GM23338 (cell line): Measurements from ENCODE around the gene HOATZ. TPM values are rescaled to one million over a fixed set of nuclear protein-coding genes. Genes with fewer than 3 reads are reported as not detected.
A peak's percentile ranks its signal among the peaks of the same experiment; 100 is the strongest.

Experiments
- ATAC-seq: fragments of 200-7000 bp; cut with Tn5 transposase; 3 replicates; pipeline ENCODE4 v1.9.1; 2020
- DNase-seq: peaks from one replicate; pipeline ENCODE4 v3.0.0-alpha.2; 2015; ENCODE audit warnings: low spot score
- H2AFZ ChIP-seq: fragments of 200-600 bp; sonication (generic); 2 replicates; pipeline ENCODE4 v1.8.0; 2016; ENCODE audit warnings: antibody characterized with exemption, mild to moderate bottlenecking, moderate library complexity
- H3F3A ChIP-seq: fragments of 200-600 bp; sonication (generic); replicated peaks from 2 replicates; pipeline ENCODE4 v1.8.0; 2017; ENCODE audit warnings: antibody characterized with exemption, mixed run types, low read depth
- H3K27ac ChIP-seq: fragments of 200-600 bp; sonication (generic); 2 replicates; pipeline ENCODE4 v1.6.1; 2016; ENCODE audit warnings: low read depth
- H3K27me3 ChIP-seq: fragments of 200-600 bp; sonication (generic); 2 replicates; pipeline ENCODE4 v1.8.0; 2016; ENCODE audit warnings: mild to moderate bottlenecking, mixed run types, moderate library complexity; ENCODE audit not compliant: insufficient read depth
- H3K36me3 ChIP-seq: fragments of 200-600 bp; sonication (generic); 2 replicates; pipeline ENCODE4 v1.8.0; 2016; ENCODE audit warnings: mild to moderate bottlenecking; ENCODE audit not compliant: insufficient read depth
- H3K4me1 ChIP-seq: fragments of 200-600 bp; sonication (generic); 2 replicates; pipeline ENCODE4 v1.8.0; 2016; ENCODE audit warnings: mild to moderate bottlenecking, moderate library complexity; ENCODE audit not compliant: insufficient read depth
- H3K4me2 ChIP-seq: fragments of 200-600 bp; sonication (generic); 2 replicates; pipeline ENCODE4 v1.7.1; 2017; ENCODE audit warnings: mixed run types
- H3K4me3 ChIP-seq: fragments of 200-600 bp; sonication (generic); 2 replicates; pipeline ENCODE4 v1.6.1; 2016; ENCODE audit warnings: mixed run types
- H3K79me2 ChIP-seq: fragments of 200-600 bp; sonication (generic); replicated peaks from 2 replicates; pipeline ENCODE4 v1.8.0; 2017; ENCODE audit warnings: mild to moderate bottlenecking; ENCODE audit not compliant: insufficient read depth
- H3K9me2 ChIP-seq: fragments of 200-600 bp; sonication (generic); 2 replicates; pipeline ENCODE4 v1.8.0; 2017; ENCODE audit not compliant: insufficient read depth
- H4K20me1 ChIP-seq: fragments of 200-600 bp; sonication (generic); replicated peaks from 2 replicates; pipeline ENCODE4 v1.8.0; 2017; ENCODE audit warnings: mild to moderate bottlenecking; ENCODE audit not compliant: insufficient read depth
- H3K27ac Mint-ChIP-seq: 2 replicates; pipeline ENCODE4 v1.8.0; 2020; ENCODE audit warnings: inconsistent platforms, mild to moderate bottlenecking, moderate library complexity, mixed read lengths
- H3K27me3 Mint-ChIP-seq: 3 replicates; pipeline ENCODE4 v1.8.0; 2022; ENCODE audit warnings: low read depth, mild to moderate bottlenecking, moderate library complexity, mixed read lengths, inconsistent platforms; ENCODE audit not compliant: insufficient read depth, poor library complexity
- H3K36me3 Mint-ChIP-seq: 3 replicates; pipeline ENCODE4 v1.8.0; 2021; ENCODE audit warnings: low read depth, mild to moderate bottlenecking, inconsistent platforms, moderate library complexity, mixed read lengths
- H3K4me1 Mint-ChIP-seq: 3 replicates; pipeline ENCODE4 v1.8.0; 2020; ENCODE audit warnings: mild to moderate bottlenecking, inconsistent platforms, mixed read lengths
- H3K4me3 Mint-ChIP-seq: 3 replicates; pipeline ENCODE4 v1.8.0; 2021; ENCODE audit warnings: moderate library complexity, mild to moderate bottlenecking, inconsistent platforms, mixed read lengths
- H3K9me3 Mint-ChIP-seq: 3 replicates; pipeline ENCODE4 v1.8.0; 2020; ENCODE audit warnings: moderate library complexity, mild to moderate bottlenecking, inconsistent platforms, mixed read lengths
- CREB1 ChIP-seq: fragments of 250-450 bp; sonication (Bioruptor Pico); IDR thresholded peaks from 2 replicates; pipeline ENCODE4 v1.5.0; 2020; ENCODE audit warnings: low read depth, mild to moderate bottlenecking, moderate library complexity
- ETS1 ChIP-seq: IDR thresholded peaks from 2 replicates; pipeline ENCODE4 v1.6.1; 2016; ENCODE audit warnings: antibody characterized with exemption
- EZH2 ChIP-seq: fragments of 200-600 bp; sonication (generic); IDR thresholded peaks from one replicate; pipeline ENCODE4 v1.8.0; 2017; ENCODE audit warnings: antibody characterized with exemption, mild to moderate bottlenecking, low read depth; ENCODE audit not compliant: unreplicated experiment
- EZH2phosphoT487 ChIP-seq: fragments of 200-600 bp; sonication (generic); IDR thresholded peaks from one replicate; pipeline ENCODE4 v1.8.1; 2018; ENCODE audit warnings: antibody characterized with exemption; ENCODE audit not compliant: unreplicated experiment
- JUNB ChIP-seq: IDR thresholded peaks from one replicate; pipeline ENCODE4 v1.6.1; 2016; ENCODE audit warnings: antibody characterized with exemption; ENCODE audit not compliant: unreplicated experiment
- NANOG ChIP-seq: IDR thresholded peaks from 2 replicates; pipeline ENCODE4 v1.6.1; 2016; ENCODE audit warnings: antibody characterized with exemption, borderline replicate concordance
- POLR2AphosphoS5 ChIP-seq: IDR thresholded peaks from 2 replicates; pipeline ENCODE4 v1.6.1; 2016; ENCODE audit warnings: antibody characterized with exemption, low read depth
- ZNF114 ChIP-seq: fragments of 250-450 bp; sonication (Bioruptor Pico); IDR thresholded peaks from 2 replicates; pipeline ENCODE4 v1.5.0; 2020; ENCODE audit warnings: mild to moderate bottlenecking, moderate library complexity
- ZNF331 ChIP-seq: fragments of 250-450 bp; sonication (Bioruptor Pico); IDR thresholded peaks from 2 replicates; pipeline ENCODE4 v1.5.0; 2020; ENCODE audit warnings: low read depth, mild to moderate bottlenecking, moderate library complexity
- polyA plus RNA-seq: library from polyadenylated mRNA; unstranded; fragments of >200 nt; fragmentation: Nextera tagmentation; extraction: Ambion mirVana; gene quantifications from 2 replicates; pipeline ENCODE4 v1.2.1, GENCODE V29; 2016
- total RNA-seq: library from RNA; depleted of rRNA; stranded (reverse); fragments of >200 nt; shearing (Covaris generic); gene quantifications from 2 replicates; pipeline ENCODE4 v1.2.3, GENCODE V29; 2014
- TF ChIP-seq, protein P1 (sequence below), 2 experiments: fragments of 200-600 bp in 1 of 2; sonication (generic) in 1 of 2; conservative IDR thresholded peaks; 2 replicates each; pipeline versions ENCODE4 v1.5.1 to v1.6.1; 2016 to 2017; ENCODE audit warnings: antibody characterized with exemption in 2 of 2, low read depth in 2 of 2, mild to moderate bottlenecking in 2 of 2, moderate library complexity in 1 of 2
- TF ChIP-seq, protein P2 (sequence below): IDR thresholded peaks from one replicate; pipeline ENCODE4 v1.6.1; 2018; ENCODE audit warnings: antibody characterized with exemption; ENCODE audit not compliant: unreplicated experiment

Gene HOATZ
- total and polyA plus RNA-seq, 2 experiments from 2014 or later = not detected

DNA sequence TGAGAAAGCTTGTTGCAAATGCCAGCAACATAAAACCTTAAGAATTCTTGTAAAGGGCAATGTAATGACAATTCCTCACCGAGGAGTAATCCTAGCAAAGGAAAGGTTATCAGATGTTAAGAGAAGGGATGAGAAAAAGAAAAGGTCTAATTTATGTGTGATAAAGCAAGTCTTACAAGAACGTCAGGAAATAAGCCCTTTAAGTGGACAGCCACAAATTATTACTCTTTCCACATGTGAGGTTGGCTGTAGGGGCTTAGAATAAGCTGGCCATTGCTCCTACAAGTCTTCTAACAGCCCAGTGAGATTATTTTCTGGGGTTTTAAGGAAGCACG lies 35.3 kb downstream of the HOATZ start:
- Histone ChIP-seq H3K79me2 (no peaks in the 10 kb centered on the region), H4K20me1 (0 out of 2 replicates have a peak, but pooled peaks cover 2% of the 10 kb centered on the region), H3K4me3 (no peak overlapping the region), H3K4me1 (peaks cover 23% of the 10 kb centered on the region), H3K27me3 (no peaks in the 10 kb centered on the region), H3K9me2 (no peaks in the 10 kb centered on the region), H3K27ac (no peak overlapping the region), H2AFZ (no peak overlapping the region), H3K4me2 (peak overlapping the region; percentile 58), H3F3A (0 out of 2 replicates have a peak, but pooled peaks cover 3% of the 10 kb centered on the region), H3K36me3 (no peaks in the 10 kb centered on the region)
- H3K36me3 Mint-ChIP-seq = 0 out of 3 replicates have a peak, but pooled peaks cover 2% of the 10 kb centered on the region
- TF ChIP-seq NANOG (no peak), ZNF114 (CRISPR knock-in tag) (no peak), JUNB (no peak), EZH2phosphoT487 (no peak), EZH2 (no peak)
- 0 out of 3 replicates have a peak, but pooled peaks cover 1% of the 10 kb centered on the region for H3K9me3 Mint-ChIP-seq
- H3K27me3 Mint-ChIP-seq = no peaks in the 10 kb centered on the region
- DNase-seq = no peak
- no peak overlapping the region for H3K4me3 Mint-ChIP-seq
- H3K4me1 Mint-ChIP-seq = peaks cover 22% of the 10 kb centered on the region
- no peak for ATAC-seq
- H3K27ac Mint-ChIP-seq = no peak overlapping the region

GRCh38 chr11:111550258-111550657 lies 35.7 kb downstream of the HOATZ start:
- 0 out of 2 replicates have a peak, but pooled peaks cover 3% of the 10 kb centered on the region for H3F3A ChIP-seq
- no peaks in the 10 kb centered on the region for H3K36me3 ChIP-seq
- no peak overlapping the region for H3K4me3 ChIP-seq
- H2AFZ ChIP-seq = no peak overlapping the region
- no peaks in the 10 kb centered on the region for H3K27me3 ChIP-seq
- Mint-ChIP-seq H3K4me1 (peaks cover 22% of the 10 kb centered on the region), H3K9me3 (peaks cover 5% of the 10 kb centered on the region), H3K36me3 (peaks cover 6% of the 10 kb centered on the region), H3K27me3 (no peaks in the 10 kb centered on the region), H3K4me3 (no peak overlapping the region), H3K27ac (no peak overlapping the region)
- H3K9me2 ChIP-seq = no peaks in the 10 kb centered on the region
- ATAC-seq = no peak
- no peak overlapping the region for H3K27ac ChIP-seq
- H4K20me1 ChIP-seq = 0 out of 2 replicates have a peak, but pooled peaks cover 2% of the 10 kb centered on the region
- H3K4me2 ChIP-seq = peak overlapping the region; percentile 58
- DNase-seq = no peak
- no peaks in the 10 kb centered on the region for H3K79me2 ChIP-seq
- peaks cover 23% of the 10 kb centered on the region for H3K4me1 ChIP-seq
- TF ChIP-seq, protein P1, sequence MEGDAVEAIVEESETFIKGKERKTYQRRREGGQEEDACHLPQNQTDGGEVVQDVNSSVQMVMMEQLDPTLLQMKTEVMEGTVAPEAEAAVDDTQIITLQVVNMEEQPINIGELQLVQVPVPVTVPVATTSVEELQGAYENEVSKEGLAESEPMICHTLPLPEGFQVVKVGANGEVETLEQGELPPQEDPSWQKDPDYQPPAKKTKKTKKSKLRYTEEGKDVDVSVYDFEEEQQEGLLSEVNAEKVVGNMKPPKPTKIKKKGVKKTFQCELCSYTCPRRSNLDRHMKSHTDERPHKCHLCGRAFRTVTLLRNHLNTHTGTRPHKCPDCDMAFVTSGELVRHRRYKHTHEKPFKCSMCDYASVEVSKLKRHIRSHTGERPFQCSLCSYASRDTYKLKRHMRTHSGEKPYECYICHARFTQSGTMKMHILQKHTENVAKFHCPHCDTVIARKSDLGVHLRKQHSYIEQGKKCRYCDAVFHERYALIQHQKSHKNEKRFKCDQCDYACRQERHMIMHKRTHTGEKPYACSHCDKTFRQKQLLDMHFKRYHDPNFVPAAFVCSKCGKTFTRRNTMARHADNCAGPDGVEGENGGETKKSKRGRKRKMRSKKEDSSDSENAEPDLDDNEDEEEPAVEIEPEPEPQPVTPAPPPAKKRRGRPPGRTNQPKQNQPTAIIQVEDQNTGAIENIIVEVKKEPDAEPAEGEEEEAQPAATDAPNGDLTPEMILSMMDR (conservative IDR thresholded peaks at IDR 0.05; ENCODE audit: low read depth in 2 of 2) = no peak
- no peak for TF ChIP-seq EZH2
- TF ChIP-seq ETS1 = no peak
- TF ChIP-seq CREB1 (CRISPR knock-in tag) = no peak
- TF ChIP-seq ZNF114 (CRISPR knock-in tag) = no peak
- TF ChIP-seq ZNF331 (CRISPR knock-in tag) = no peak
- TF ChIP-seq NANOG = no peak
- TF ChIP-seq POLR2AphosphoS5 = no peak
- TF ChIP-seq, protein P2, sequence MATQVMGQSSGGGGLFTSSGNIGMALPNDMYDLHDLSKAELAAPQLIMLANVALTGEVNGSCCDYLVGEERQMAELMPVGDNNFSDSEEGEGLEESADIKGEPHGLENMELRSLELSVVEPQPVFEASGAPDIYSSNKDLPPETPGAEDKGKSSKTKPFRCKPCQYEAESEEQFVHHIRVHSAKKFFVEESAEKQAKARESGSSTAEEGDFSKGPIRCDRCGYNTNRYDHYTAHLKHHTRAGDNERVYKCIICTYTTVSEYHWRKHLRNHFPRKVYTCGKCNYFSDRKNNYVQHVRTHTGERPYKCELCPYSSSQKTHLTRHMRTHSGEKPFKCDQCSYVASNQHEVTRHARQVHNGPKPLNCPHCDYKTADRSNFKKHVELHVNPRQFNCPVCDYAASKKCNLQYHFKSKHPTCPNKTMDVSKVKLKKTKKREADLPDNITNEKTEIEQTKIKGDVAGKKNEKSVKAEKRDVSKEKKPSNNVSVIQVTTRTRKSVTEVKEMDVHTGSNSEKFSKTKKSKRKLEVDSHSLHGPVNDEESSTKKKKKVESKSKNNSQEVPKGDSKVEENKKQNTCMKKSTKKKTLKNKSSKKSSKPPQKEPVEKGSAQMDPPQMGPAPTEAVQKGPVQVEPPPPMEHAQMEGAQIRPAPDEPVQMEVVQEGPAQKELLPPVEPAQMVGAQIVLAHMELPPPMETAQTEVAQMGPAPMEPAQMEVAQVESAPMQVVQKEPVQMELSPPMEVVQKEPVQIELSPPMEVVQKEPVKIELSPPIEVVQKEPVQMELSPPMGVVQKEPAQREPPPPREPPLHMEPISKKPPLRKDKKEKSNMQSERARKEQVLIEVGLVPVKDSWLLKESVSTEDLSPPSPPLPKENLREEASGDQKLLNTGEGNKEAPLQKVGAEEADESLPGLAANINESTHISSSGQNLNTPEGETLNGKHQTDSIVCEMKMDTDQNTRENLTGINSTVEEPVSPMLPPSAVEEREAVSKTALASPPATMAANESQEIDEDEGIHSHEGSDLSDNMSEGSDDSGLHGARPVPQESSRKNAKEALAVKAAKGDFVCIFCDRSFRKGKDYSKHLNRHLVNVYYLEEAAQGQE = no peak
